Testis (tissue), 3 donors: ENCODE results near the gene CLK3. TPM values are rescaled to one million over a fixed set of nuclear protein-coding genes. Genes with fewer than 3 reads are reported as not detected.
A peak's percentile ranks its signal among the peaks of the same experiment; 100 is the strongest.

Source experiments
- DNase-seq: peaks from one replicate; pipeline ENCODE4 v3.0.0-alpha.2; 2019
- H3K27ac ChIP-seq, 2 donors: fragments of 200-600 bp; sonication (generic); one replicate each; pipeline ENCODE4 v1.5.1; 2019
- H3K27me3 ChIP-seq: fragments of 200-600 bp; sonication (generic); one replicate; pipeline ENCODE4 v1.5.1; 2019
- H3K36me3 ChIP-seq: fragments of 200-600 bp; sonication (generic); one replicate; pipeline ENCODE4 v1.5.1; 2017; ENCODE audit warnings: low read depth; ENCODE audit errors: missing control alignments
- H3K4me1 ChIP-seq: fragments of 200-600 bp; sonication (generic); one replicate; pipeline ENCODE4 v1.5.1; 2019
- H3K4me3 ChIP-seq, 2 donors: fragments of 200-600 bp; sonication (generic); one replicate each; pipeline ENCODE4 v1.5.1; 2017 to 2019
- H3K9me3 ChIP-seq: fragments of 200-600 bp; sonication (generic); one replicate; pipeline ENCODE4 v1.5.1; 2017
- POLR2A ChIP-seq: fragments of 450-650 bp; IDR thresholded peaks from one replicate; pipeline ENCODE4 v1.6.1; 2017; ENCODE audit warnings: antibody characterized with exemption, mild to moderate bottlenecking, moderate library complexity
- WGBS, 2 donors: methylation state at CpG; one replicate each; pipeline ENCODE4 v1.1.5; 2018; 5-methylcytosine and 5-hydroxymethylcytosine counted together
- intact Hi-C: fragments of 100-400 bp; cut with DNase I; formaldehyde crosslinking; loops from one replicate; pipeline ENCODE4 v1.15.1; 2023; ENCODE audit warnings: low total_unique reads
- polyA plus RNA-seq: library from polyadenylated mRNA; stranded (reverse); fragments of 350-450 nt; fragmentation: Illumina TruSeq; extraction: RNeasy Lipid Tissue Mini Kit (QIAGEN cat#74804); gene quantifications from one replicate; pipeline ENCODE4 v1.2.3, GENCODE V29; 2014; ENCODE audit warnings: low read depth, low replicate concordance; ENCODE audit not compliant: insufficient read depth
- total RNA-seq, 2 donors: library from RNA; depleted of rRNA; stranded (reverse); fragments of >200 nt; gene quantifications; one replicate each; pipeline ENCODE4 v1.2.3, GENCODE V29; 2016
- TF ChIP-seq, protein P1 (sequence below), 3 experiments: fragments of 450-650 bp in 2 of 3; fragments of 200-600 bp in 1 of 3; sonication (generic) in 1 of 3; IDR thresholded peaks; one replicate each; pipeline ENCODE4 v1.5.1; 2016 to 2019; ENCODE audit warnings: antibody characterized with exemption in 3 of 3, mild to moderate bottlenecking in 2 of 3, moderate library complexity in 1 of 3

The CLK3 gene
- total and polyA plus RNA-seq, 3 donors from 2014 or later, result 137 to 197 (median 162) TPM

DNA sequence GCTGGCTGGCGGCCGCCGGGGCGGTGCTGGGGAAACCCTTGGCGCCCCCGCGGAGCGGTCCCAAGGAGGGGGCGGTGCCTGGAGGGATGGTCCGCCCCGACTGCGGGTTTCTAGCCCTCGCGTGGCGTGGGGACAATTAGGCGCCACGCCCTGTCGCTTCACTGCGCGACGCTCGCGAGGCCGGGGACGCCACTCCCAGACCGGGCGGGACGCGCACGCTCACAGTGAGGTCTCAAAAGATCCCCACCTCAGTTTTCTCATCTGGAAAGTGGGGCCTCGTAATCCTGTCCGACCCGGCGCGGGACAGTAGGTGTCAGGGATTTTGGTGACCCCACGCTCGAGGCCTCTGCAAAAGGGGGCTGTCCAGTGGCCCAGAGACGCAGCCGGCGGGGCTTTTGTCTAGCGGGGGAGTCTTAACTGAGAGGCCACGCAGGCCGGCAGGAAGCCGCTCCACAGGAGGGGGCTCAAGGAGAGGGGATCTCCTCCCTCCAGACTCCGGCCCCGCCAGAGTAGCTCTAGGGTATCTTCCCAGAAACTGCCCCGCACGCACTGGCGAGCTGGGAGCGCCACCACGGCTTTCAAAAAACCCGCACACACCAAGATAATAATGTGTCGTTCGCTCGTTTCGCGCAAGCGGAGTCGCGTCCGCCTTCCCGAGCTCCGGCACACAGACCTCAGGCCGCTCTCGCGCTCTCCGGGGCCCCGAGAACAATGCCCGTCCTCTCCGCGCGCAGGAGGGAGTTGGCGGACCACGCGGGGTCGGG lies 710 bp upstream of the CLK3 start:
- Histone ChIP-seq H3K9me3 (no peaks in the 10 kb centered on the region), H3K27ac (peak overlapping the region; percentile 97 to 98), H3K36me3 (no peaks in the 10 kb centered on the region), H3K4me1 (peaks cover 39% of the 10 kb centered on the region), H3K27me3 (no peaks in the 10 kb centered on the region), H3K4me3 (peak overlapping the region; percentile 99 to 100)
- TF ChIP-seq POLR2A, result no peak
- TF ChIP-seq, protein P1, sequence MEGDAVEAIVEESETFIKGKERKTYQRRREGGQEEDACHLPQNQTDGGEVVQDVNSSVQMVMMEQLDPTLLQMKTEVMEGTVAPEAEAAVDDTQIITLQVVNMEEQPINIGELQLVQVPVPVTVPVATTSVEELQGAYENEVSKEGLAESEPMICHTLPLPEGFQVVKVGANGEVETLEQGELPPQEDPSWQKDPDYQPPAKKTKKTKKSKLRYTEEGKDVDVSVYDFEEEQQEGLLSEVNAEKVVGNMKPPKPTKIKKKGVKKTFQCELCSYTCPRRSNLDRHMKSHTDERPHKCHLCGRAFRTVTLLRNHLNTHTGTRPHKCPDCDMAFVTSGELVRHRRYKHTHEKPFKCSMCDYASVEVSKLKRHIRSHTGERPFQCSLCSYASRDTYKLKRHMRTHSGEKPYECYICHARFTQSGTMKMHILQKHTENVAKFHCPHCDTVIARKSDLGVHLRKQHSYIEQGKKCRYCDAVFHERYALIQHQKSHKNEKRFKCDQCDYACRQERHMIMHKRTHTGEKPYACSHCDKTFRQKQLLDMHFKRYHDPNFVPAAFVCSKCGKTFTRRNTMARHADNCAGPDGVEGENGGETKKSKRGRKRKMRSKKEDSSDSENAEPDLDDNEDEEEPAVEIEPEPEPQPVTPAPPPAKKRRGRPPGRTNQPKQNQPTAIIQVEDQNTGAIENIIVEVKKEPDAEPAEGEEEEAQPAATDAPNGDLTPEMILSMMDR (IDR thresholded peaks at IDR 0.05), result no peak
- 1% methylated on average over 57 of the region's 76 CpGs; no CpG with 5 or more reads in 1 of the 2 donors for WGBS, 2 donors
- intact Hi-C loops, result loop anchor here (5.0 kb wide), 1 partner anchor 73 kb away; the partner anchor contains the start of gene ARID3B
- peak; percentile 85 for DNase-seq

DNA sequence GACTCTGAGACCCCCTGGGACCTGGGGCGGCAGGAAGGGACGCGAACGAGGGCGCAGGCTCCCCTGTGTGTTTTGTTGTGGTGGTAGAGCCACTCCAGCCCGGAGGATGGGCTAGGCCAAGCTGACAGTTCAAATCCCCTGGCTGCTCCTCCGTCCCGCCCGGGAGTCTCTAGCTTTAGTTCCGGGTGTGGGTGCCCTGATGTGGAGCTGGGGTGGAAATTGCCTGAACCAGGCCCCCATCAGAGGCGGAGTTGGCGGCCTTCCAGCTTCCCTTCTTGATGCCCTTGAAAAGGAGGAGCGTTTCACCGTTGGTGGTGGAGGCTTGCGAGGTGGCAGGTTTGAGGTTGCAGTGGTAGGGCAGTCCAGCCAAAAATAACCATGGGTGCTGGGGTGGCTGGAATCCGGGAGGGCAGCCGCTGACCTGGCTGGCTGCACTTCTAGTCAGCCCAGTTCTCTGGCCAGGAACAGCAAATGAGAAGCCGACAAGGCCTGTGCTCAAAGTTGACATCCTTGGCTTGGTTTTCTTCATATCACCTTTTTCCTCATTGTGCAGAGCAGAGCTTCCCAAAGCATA lies 817 bp downstream of the CLK3 start:
- Histone ChIP-seq H3K4me3 (peak overlapping the region; percentile 99 to 100), H3K4me1 (peaks cover 33% of the 10 kb centered on the region), H3K36me3 (no peaks in the 10 kb centered on the region), H3K27me3 (no peaks in the 10 kb centered on the region), H3K27ac (peak overlapping the region; percentile 97 to 98), H3K9me3 (no peaks in the 10 kb centered on the region)
- intact Hi-C loops, result no loop called here
- peak; percentile 85 for DNase-seq
- TF ChIP-seq, protein P1 (IDR thresholded peaks at IDR 0.05), result no peak
- TF ChIP-seq POLR2A, result no peak
- 0 to 1% methylated on average over 3 to 18 of the region's 18 CpGs for WGBS, 2 donors

DNA sequence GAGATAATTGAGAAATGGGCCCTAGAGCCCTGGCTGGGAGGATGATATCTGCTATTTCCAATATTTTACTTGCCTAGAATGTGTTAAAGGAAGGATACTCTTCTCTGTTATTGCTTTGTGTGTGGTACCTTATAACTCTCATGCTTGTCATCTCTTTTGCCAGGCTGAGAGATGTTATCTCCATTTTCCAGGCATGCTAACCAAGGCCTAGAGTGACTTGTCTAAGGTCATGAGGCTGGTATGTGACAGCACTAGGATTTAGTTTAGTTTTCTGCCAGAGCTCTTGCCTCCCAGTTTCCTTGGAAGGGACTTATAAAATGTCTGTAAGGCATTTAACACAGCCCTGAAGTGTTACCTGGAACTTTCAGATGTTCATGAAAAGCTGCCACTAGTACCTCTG lies 1.4 kb downstream of the CLK3 start:
- Histone ChIP-seq H3K4me3 (peak overlapping the region in 1 of 2 donors; percentile 100), H3K4me1 (peaks cover 35% of the 10 kb centered on the region), H3K9me3 (no peaks in the 10 kb centered on the region), H3K27ac (peak overlapping the region in 1 of 2 donors; percentile 97), H3K36me3 (no peaks in the 10 kb centered on the region), H3K27me3 (no peaks in the 10 kb centered on the region)
- no peak for DNase-seq
- TF ChIP-seq, protein P1 (IDR thresholded peaks at IDR 0.05), result no peak
- no peak for TF ChIP-seq POLR2A
- intact Hi-C loops, result no loop called here

DNA sequence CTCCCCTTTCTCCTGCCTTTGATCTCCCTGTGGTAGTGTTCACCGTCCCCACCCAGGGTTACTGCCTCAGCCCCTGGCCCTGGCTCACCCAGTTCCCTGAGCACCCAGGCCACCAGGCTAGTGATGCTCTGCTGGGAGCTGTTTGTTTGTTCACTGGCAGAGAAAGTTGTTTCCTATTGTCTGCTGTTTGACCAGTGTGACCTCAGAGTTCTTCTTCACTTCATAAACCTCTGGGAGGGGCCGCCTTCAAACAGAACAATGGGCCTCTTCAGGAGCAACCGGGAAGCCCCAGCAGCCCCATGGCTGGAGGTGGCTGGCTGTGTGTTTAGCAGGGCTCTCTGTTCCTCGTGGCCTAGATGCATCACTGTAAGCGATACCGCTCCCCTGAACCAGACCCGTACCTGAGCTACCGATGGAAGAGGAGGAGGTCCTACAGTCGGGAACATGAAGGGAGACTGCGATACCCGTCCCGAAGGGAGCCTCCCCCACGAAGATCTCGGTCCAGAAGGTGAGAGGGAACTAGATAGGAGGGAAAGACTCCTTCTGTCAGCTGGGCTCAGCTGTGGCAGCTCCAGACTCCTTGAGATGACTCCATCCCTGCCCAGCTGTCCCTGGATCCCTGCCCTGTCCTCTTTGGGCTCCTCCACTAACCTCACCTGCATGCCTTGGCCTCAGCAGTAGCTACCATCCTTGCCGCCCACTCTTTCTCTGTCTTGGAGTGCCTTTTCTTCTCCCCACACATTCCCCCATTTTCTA lies 3.4 kb downstream of the CLK3 start:
- no peak overlapping the region for H3K4me3 ChIP-seq
- no peaks in the 10 kb centered on the region for H3K27me3 ChIP-seq
- peak; percentile 62 for DNase-seq
- 57 to 77% methylated on average over 9 to 15 of the region's 15 CpGs for WGBS, 2 donors
- H3K4me1 ChIP-seq, result peaks cover 31% of the 10 kb centered on the region
- TF ChIP-seq, protein P1 (IDR thresholded peaks at IDR 0.05), result no peak
- no peak for TF ChIP-seq POLR2A
- no peaks in the 10 kb centered on the region for H3K9me3 ChIP-seq
- peak overlapping the region; percentile 22 to 25 for H3K27ac ChIP-seq
- H3K36me3 ChIP-seq, result no peaks in the 10 kb centered on the region
- intact Hi-C loops, result no loop called here
